Posterior cingulate gyrus (tissue), 11 donors: ENCODE measurements around the gene GJC1.

Experiments
- DNase-seq, 10 donors: peaks; one replicate each; pipeline versions ENCODE4 v3.0.0 to v3.0.0-alpha.2; 2020 to 2021; ENCODE audit warnings: mixed read lengths in 3 of 10
- intact Hi-C: fragments of 100-400 bp; cut with DNase I; formaldehyde crosslinking; loops from one replicate; pipeline ENCODE4 v1.15.1; 2023

Gene GJC1

DNA sequence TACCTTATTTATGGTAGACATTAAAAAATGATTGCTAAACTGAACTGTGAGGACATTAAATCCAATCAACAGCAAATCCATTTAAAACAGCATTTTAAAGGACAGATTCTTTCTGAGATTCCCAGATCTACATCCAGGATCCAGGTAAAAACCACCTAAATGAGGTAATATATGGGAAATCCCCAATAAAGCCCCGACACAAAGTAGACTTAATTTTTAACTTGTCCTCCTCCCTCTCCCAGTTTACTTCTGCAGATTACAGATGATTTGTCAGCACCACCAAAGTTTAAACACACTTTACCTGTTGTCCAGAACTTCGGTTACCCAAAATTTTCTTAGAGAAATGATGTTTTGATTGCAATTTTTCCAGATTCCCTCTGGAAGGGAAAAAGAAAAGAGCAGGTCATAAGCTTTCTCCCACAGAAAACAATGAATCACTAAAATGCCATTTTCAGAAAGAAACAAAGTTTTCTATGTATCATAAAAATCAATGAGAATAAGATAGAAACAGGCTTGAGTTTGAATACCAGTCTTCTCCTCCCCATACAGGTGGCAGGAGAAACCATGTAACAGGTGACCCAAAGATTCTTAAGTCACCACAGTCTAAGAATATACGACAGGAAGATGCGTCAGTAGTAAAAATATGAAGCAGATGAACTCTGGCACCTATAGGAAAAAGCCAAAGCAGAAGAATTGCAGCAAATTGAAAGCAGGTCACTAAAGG is 22.8 kb downstream of the GJC1 start:
- DNase-seq: no peak
- intact Hi-C loops: no loop called here

DNA sequence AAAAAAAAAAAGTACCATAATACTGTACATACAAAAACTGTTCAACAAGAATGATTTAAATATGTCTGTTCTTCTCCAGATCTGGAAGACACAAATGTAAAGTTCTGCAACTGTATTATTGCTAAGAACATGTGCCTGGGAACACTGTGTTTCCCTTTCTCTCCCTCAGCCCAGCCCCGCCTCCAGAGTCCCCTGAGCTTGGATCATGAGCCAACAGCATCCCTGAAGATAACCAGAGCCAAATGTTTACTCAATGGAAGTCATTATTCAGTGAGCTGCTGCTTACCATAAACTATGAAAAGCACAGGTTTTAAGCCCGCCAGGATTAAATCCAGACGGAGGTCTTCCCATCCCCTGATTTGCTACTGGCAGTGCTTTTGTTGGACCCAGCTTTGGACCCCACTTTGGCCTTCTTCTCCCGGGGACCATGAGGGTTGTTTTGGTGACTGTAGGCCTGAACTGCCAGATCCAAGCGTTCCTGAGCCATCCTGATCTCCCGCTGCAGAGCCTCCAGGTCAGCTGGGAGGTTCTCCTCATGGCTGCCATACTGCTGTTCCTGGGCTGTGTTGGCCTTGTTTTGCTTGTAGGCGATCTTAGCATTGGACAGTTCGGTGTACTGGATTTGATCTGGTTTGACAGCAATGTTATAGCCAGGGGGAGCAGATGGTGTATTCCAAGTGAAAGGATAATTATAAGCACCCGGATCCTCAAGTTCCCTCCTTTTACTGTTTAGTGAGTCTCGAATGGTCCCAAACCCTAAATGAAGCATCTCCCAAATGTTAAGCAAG is 25.6 kb downstream of the GJC1 start:
- intact Hi-C loops: no loop called here
- DNase-seq: peak in 2 of 10 donors; percentile 42 to 77

DNA sequence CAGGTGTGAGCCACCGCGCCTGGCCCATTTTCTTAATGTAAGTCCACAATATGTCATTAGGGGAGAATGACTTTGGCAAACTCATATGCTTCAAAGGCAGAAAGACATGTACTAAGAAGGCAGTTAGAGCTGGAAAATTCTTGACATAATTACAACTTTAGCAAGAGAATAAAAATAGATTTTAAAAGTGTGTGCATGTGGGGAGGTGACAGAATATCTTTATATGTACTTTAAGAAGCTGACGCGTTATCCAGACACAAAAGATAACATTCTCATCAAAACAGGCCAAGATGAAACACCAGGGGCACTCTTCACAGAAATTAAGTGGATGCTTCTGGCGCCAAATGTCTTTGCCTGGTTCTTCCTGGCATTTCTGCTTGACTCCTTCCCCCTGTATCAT is 28.2 kb downstream of the GJC1 start:
- DNase-seq: no peak
- intact Hi-C loops: no loop called here

- DNase-seq: no peak
- intact Hi-C loops: no loop called here
These were observed 31.7 kb downstream of the GJC1 start for GRCh38 chr17:44798356-44798755.

GRCh38 chr17:44797802-44798201 is 32.3 kb downstream of the GJC1 start:
- intact Hi-C loops: no loop called here
- DNase-seq: no peak

DNA sequence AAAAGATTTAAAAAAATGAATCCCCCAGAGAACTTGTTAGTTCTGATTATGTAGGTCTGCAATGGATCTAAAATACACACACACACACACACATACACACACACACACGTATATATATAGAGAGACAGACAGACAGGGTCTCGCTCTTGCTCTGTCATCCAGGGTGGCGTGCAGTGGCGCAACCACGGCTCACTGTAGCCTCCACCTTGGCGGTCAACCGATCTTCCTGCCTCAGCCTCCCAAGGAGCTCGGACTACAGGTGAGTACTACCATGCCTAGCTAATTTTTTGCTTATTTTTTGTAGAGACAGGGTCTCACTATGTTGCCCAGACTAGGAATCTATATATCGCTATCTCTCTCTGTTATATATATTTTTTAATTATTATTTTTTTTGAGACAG is 33.4 kb downstream of the GJC1 start:
- DNase-seq: peak in 1 of 10 donors; percentile 19
- intact Hi-C loops: no loop called here

GRCh38 chr17:44795928-44796327 is 34.2 kb downstream of the GJC1 start:
- intact Hi-C loops: no loop called here
- DNase-seq: peak in 1 of 10 donors; percentile 53

- peak in 1 of 10 donors; percentile 18 for DNase-seq
- intact Hi-C loops: no loop called here
These were observed 34.7 kb downstream of the GJC1 start for GRCh38 chr17:44795421-44795820.

DNA sequence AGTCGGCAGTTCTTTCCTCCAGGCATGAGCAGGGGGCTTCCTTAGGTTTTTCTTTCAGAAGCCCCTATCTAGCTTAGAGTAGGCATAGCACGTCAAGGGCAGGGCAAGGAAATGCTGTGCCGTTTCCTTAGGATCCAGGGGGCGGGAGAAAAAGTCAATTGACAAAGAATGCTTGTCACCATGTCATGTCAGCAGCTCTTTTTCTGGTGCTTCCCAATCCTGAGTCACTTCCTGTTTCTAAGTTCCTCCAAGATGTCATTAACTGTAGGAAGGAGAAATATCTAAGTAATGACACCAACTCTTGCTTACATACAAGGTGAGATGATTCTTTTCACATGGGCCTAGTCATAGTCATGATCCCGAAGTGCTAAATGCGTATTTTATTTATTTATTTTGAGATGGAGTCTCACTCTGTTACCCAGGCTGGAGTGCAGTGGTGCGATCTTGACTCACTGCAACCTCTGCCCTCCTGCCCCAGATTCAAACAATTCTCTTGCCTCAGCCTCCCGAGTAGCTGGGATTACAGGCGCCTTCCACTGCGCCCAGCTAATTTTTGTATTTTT is 35.2 kb downstream of the GJC1 start:
- intact Hi-C loops: no loop called here
- no peak for DNase-seq

GRCh38 chr17:44793885-44794842 is 35.9 kb downstream of the GJC1 start:
- peak in 2 of 10 donors; percentile 70 to 84 for DNase-seq
- intact Hi-C loops: no loop called here

GRCh38 chr17:44792276-44792675 is 37.8 kb downstream of the GJC1 start:
- DNase-seq: peak in 1 of 10 donors; percentile 24
- intact Hi-C loops: no loop called here

DNA sequence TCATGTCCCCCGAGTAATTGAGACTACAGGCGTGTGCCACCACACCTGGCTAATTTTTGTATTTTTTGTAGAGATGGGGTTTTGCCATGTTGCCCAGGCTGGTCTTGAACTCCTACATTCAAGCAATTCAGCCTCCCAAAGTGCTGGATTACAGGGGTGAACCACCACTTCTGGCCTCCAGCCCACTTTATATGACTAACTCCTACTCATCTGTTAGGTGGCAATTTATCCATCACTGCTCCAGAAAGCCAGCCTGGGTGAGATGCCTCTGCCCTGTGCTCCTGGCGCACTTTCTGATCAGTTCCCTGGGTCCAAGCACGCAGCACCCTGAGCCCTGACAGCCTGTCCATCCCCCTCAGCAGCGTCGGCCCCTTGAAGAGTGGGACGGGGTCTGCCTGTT is 41.9 kb downstream of the GJC1 start:
- peak in 3 of 10 donors; percentile 20 to 50 (median 43) for DNase-seq
- intact Hi-C loops: no loop called here

GRCh38 chr17:44787271-44787940 is 42.7 kb downstream of the GJC1 start:
- intact Hi-C loops: no loop called here

GRCh38 chr17:44786551-44787081 is 43.5 kb downstream of the GJC1 start:
- intact Hi-C loops: no loop called here
- peak in 8 of 10 donors; percentile 52 to 94 (median 70) for DNase-seq

More at GRCh38 chr17:44787271-44787940, 42.7 kb downstream of the GJC1 start:
- peak in 3 of 10 donors; percentile 48 to 78 (median 74) for DNase-seq

- intact Hi-C loops: no loop called here
- peak in 3 of 10 donors; percentile 64 to 71 (median 66) for DNase-seq
These were observed 44.2 kb downstream of the GJC1 start for GRCh38 chr17:44785921-44786320.

DNA sequence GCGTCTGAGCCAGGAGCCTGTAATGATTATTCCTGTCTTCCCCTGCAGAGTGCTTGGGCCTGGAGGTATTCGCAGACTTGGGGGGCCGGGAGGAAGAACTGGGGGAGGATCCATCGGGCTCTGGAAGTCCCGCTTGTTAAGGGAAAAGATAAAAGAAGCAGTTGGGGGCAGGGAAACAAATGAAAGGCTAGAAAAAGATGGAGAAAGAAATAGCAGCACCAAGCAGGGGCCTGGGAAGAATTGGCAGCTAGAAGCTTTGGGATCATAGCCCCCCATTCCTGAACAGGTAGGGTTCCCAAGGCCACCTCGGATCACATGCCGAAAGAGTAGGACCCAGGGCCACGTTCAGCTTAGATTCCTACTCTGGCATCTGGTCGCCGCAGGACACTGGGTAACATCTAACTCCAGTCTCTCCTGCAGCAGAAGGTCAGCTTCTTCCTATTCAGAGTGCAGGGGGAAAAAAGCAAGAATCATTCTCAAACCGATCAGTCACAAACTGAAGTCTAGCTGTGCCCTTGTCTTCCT is 47.7 kb downstream of the GJC1 start:
- peak in 4 of 10 donors; percentile 27 to 70 (median 49) for DNase-seq
- intact Hi-C loops: no loop called here

DNA sequence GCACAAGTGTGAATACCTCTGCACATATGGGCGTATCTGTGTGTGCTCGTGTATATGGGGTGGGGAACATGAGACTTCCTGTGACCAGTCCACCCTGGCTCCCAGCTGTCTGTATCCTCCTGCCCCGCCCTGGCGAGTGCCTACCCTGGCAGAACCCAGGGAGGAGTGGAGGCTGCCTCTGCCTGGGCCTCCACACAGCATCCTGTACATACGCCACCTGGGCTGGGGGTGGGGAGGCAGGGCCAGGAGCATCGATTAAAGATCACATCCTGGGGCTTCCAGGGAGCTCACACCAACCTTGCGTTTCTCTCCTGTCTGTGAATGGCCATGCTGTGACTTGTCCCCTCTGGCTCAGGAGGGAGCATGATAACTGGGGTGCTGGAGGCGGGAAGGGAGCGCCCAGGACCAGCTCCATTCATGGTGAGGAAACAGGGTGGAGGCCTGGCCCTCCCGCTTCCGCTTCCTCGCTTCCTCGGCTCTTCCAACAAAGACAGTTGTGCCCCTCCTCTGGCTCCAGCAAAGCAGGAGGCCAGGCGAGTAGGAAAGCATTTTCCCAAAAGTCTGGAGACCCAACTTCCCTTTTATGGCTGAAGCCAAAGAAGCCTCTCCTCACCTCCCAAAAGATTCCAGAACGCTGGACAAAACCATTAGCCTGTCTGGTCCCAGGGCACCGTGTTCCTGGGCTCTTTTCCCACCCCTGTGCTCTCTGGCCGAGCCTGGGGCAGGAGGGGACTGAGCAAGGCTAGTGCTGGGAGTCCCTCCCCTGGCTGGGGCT is 48.3 kb downstream of the GJC1 start:
- peak in 4 of 10 donors; percentile 20 to 75 (median 66) for DNase-seq
- intact Hi-C loops: no loop called here

- intact Hi-C loops: no loop called here
- DNase-seq: peak in 4 of 10 donors; percentile 11 to 71 (median 61)
These were observed 49.1 kb downstream of the GJC1 start for GRCh38 chr17:44780845-44781480.
